ENCODE results near the gene TBC1D26. TPM values are rescaled to one million over a fixed set of nuclear protein-coding genes. Genes with fewer than 3 reads are reported as not detected.

The TBC1D26 gene
- total RNA-seq, 1 donor from 2014 or later: not detected

Other genes starting within 250 kb of the TBC1D26 start
- gene TVP23C, start 168.8 kb upstream of the TBC1D26 start, total RNA-seq: 2.5 TPM
- gene FBXW10B, start 112.6 kb upstream of the TBC1D26 start, total RNA-seq: 0.48 TPM
- gene TRIM16, start 48.0 kb upstream of the TBC1D26 start, total RNA-seq: 35.1 TPM
- 11.0 TPM for gene ZNF286A, start 32.5 kb upstream of the TBC1D26 start, total RNA-seq
- 0.46 TPM for gene ADORA2B, start 212.8 kb downstream of the TBC1D26 start, total RNA-seq